HuH-7 (cell line): ENCODE results near the gene SIGLECL1.

ENCODE experiments used
- DNase-seq: peaks from one replicate; pipeline ENCODE4 v3.0.0; 2011; ENCODE audit warnings: low spot score

SIGLECL1 gene

GRCh38 chr19:51296336-51297093 lies 45.6 kb downstream of the SIGLECL1 start:
- no peak for DNase-seq

GRCh38 chr19:51297406-51297805 lies 46.5 kb downstream of the SIGLECL1 start:
- no peak for DNase-seq

- DNase-seq, result no peak
Observed at GRCh38 chr19:51301266-51301665, 50.4 kb downstream of the SIGLECL1 start.

- DNase-seq, result no peak
Observed at GRCh38 chr19:51305479-51305878, 54.6 kb downstream of the SIGLECL1 start.

- DNase-seq, result no peak
Observed at GRCh38 chr19:51311351-51312257, 60.7 kb downstream of the SIGLECL1 start, which contains the start of gene IGLON5. TSS of gene IGLON5 (plus strand) at chr19:51311644. CDS start at chr19:51311848, 204 bp downstream.

GRCh38 chr19:51316688-51317087 lies 65.8 kb downstream of the SIGLECL1 start:
- no peak for DNase-seq

- no peak for DNase-seq
Observed at GRCh38 chr19:51317376-51317775, 66.5 kb downstream of the SIGLECL1 start.

GRCh38 chr19:51317968-51318367 lies 67.1 kb downstream of the SIGLECL1 start:
- DNase-seq, result no peak
